GM18517 (cell line): ENCODE measurements around the gene CABLES1.
"Not testable (repeated sequence)": the region's sequence is repeated elsewhere in the genome, so short reads cannot be mapped to it uniquely, and the experiment has no call there.

ENCODE experiments used
- ATAC-seq: cut with Tn5 transposase; IDR thresholded peaks from one replicate; pipeline ENCODE4 v1.9.1; 2021; ENCODE audit warnings: mild to moderate bottlenecking, moderate library complexity; ENCODE audit not compliant: unreplicated experiment

The CABLES1 gene, protein sequence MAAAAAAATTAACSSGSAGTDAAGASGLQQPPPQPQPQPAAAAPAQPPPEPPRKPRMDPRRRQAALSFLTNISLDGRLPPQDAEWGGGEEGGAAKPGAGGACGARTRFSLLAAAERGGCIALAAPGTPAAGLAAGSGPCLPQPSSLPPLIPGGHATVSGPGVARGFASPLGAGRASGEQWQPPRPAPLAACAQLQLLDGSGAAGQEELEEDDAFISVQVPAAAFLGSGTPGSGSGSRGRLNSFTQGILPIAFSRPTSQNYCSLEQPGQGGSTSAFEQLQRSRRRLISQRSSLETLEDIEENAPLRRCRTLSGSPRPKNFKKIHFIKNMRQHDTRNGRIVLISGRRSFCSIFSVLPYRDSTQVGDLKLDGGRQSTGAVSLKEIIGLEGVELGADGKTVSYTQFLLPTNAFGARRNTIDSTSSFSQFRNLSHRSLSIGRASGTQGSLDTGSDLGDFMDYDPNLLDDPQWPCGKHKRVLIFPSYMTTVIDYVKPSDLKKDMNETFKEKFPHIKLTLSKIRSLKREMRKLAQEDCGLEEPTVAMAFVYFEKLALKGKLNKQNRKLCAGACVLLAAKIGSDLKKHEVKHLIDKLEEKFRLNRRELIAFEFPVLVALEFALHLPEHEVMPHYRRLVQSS

DNA sequence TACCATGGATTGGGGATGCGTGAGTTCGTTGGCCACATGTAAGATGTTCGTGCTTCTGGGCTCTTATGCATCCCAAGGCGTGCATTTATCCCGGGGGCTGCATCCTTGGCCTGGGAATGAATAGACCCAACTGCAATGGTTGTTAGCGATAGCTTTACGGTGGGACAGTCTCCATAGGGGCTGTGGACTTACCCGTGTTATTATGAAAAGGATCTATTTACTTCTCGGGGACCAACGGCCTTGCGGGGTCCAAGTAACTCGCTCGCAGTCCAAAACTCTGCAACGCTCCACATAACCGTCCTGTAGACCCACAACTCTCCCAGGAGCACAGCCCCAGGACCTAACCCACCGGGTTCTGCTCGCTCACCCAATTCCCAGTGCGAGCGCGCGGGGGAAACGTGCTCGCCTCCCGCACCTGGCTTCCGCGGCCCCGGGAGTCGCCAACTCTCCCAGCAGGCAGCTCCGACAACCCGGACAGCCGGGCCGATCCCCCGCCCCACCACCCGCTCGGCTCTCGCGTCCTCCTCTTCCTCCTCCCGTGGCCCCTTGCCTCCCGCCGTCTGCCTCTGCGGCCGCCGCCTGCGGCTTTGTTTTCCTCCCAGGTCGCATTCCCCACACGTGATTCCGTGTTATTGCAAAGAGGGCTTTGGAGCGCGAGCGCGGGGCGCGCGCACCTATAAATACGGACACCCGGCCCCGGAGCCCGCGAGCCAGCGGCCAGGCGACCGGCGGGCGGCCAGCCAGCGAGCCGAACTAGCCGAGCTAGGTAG is at the start of gene CABLES1:
TSS of gene CABLES1 (plus strand) at position 706 of the 770 bp plus-strand sequence. CDS start 278 bp downstream, outside the sequence.
- ATAC-seq, result no peak

DNA sequence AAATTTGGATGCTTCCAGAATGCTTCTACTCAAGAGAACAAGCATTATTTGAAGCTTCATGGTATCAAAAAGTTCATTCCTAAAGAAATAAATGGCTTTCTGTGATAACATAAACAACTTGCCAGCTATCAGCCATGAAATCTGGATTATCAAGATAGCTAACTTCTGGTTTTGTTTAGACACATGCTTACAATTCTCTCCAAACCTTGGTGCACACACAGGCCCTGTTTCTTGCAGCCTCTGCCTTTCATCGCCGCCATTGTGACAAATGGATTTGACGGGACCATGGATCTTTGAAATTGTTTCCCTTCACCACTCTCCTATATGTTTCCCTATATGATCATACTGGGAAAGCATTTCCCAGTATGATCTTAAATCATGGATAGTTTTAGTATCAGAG is 47.9 kb upstream of the CABLES1 start:
- ATAC-seq, result no peak

DNA sequence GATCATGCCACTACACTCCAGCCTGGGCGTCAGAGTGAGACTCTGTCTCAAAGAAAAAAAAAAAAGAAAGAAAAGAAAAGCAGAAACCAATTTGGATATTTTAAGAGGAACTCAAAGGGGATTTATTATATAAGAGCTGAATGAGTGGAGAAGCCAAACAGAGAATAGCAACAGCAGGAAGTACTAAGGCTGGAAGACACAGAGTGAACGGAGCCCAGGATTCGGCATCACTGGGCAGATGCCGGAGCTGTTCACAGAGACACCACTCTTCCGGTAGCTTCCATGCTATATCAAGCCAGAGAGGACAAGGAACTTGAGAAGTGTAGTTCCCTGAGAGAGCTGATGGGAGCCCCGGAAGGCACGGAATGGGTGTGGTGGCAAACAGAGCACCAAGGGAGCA is 47.0 kb upstream of the CABLES1 start:
- no peak for ATAC-seq

DNA sequence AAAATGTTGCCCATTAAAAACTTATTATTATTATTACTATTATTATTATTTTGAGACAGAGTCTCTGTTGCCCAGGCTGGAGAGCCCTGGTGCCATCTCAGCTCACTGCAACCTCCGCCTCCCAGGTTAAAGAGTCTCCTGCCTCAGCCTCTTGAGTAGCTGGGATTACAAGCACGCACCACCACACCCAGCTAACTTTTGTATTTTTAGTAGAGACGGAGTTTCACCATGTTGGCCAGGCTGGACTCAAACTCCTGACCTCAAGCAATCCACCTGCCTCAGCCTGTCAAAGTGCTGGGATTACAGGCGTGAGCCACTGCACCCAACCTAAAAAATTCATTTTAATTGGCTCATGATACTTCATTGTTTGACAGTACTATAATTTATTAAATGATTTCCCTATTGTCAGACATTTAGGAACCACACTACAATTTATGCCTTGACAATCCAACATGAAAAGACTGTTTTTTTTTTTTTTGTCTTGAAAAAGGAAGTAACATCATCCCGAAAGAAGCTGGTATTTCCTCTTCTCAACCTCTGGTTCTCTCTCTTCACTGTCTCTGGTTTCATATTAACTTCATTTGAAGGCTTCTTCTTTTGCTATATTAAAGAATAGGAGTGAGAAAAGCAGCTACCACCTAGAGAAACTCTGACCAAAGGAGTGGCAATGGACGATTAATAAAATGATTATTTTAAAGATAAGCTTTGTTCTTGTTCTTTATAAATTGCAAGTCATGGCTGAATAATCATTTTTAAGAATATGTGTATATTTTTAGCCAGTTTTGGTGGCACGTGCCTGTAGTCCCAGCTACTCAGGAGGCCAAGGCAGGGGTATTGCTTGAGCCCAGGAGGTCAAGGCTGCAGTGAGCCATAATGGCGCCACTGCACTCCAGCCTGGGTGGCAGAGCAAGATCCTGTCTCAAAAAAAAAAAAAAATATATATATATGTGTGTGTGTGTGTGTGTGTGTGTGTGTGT is 44.0 kb upstream of the CABLES1 start:
- peak; percentile 74 for ATAC-seq

DNA sequence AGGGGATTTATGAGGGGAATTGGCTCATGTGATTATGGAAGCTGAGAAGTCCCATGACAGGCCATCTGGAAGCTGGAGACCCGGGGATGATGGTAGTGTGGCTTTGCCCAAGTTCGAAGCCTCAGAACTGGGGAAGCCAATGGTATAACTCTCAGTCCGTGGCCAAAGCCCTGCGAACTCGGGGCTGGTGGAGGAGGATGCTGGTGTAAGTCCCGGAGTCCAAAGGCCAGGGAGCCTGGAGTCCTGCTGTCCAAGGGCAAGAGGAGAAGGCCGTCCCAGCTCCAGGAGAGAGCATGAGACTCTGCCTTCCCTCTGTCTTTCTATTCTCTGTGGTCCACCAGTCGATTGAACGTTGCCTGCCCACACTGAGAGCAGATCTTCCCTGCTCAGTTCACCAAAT is 43.2 kb upstream of the CABLES1 start:
- no peak for ATAC-seq

DNA sequence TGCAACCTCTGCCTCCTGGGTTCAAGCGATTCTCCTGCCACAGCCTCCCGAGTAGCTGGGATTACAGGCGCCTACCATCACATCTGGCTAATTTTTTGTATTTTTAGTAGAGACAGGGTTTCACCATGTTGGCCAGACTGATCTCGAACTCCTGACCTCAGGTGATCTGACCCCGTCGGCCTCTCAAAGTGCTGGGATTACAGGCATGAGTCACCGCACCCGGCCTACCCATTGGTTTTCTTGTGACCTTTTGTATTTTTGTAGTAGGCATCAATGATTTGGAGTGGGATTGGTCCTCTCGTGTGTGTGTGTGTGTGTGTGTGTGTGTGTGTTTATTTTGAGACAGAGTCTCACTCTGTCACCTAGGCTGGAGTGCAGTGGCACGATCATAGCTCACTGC is 42.2 kb upstream of the CABLES1 start:
- ATAC-seq, result not testable (repeated sequence)

DNA sequence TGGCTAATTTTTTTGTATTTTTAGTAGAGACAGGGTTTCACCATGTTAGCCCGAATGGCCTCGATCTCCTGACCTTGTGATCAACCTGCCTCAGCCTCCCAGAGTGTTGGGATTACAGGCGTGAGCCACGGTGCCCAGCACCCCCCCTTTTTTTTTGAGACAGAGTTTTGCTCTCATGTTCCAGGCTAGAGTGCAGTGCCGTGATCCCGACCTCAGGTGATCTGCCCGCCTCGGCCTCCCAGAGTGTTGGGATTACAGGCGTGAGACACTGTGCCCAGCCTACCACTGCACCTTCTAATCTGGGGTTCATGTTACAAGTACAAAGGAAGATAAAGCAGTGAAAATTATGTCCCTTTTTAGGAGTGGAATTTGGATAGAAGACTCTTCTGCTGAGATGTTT is 41.5 kb upstream of the CABLES1 start:
- no peak for ATAC-seq

DNA sequence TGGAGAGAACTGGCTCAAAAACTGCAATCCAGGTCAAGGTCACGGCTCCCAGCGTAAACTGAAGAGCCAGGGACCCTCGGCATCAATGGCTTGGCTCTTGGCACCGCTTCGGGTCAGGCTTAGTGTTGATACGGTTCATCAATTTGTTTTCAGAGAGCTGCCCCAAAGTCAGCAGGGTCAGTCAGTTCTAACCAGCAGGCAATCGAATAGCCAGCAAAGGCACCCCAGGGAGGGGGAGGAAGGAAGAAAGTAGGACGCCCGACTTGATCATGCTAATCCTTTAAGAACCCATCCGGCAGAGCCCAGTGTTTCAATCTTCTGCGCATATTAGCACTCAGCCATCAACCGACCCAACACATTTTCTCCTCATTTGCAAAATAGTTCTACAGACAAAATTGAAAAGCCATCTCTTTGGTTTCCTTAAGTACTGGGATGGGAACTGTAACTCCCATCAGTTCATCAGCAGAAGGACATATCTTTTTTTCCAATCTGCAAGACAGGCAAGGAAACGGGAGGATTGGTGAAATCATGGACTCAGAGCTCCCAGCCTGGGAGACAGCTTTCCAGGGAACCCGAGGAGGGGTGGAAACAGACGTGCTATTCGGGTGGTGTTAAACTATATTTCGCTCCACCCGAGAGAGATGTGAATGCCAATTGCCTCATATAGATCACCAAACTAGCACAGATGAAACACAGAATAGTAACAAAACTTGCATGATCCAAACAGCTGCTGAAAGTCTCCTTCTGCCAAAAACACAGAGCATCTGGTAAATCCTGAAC is 40.7 kb upstream of the CABLES1 start:
- ATAC-seq, result no peak

DNA sequence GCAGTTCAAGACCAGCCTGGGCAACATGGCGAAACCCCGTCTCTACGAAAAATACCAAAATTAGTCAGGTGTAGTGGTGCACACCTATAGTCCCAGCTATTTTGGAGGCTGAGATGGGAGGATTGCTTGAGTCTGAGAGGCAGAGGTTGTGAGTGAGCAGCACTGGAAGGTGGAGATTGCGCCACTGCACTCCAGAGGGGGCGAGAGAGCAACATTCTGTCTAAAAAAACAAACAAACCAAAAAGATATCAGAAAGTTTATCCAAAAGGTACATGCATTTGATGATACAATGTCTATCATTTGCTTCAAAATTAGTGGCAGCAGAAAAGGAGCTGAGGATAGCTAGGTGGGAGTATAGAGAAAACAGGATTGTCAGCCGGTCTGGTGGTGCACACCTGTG is 39.8 kb upstream of the CABLES1 start:
- ATAC-seq, result no peak

DNA sequence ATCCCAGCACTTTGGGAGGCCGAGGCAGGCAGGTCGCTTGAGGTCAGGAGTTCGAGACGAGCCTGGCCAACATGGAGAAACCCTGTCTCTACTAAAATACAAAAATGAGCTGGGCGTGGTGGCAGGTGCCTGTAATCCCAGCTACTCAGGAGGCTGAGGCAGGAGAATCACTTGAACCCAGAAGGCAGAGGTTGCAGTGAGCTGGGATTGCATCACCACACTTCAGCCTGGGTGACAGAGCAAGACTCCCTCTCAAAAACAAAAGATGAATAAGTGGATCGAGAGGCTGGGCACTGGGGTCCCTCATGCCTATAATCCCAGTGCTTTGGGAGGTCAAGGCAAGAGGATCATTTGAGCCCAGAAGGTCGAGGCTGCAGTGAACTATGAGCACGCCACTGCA is 38.3 kb upstream of the CABLES1 start:
- ATAC-seq, result not testable (repeated sequence)

DNA sequence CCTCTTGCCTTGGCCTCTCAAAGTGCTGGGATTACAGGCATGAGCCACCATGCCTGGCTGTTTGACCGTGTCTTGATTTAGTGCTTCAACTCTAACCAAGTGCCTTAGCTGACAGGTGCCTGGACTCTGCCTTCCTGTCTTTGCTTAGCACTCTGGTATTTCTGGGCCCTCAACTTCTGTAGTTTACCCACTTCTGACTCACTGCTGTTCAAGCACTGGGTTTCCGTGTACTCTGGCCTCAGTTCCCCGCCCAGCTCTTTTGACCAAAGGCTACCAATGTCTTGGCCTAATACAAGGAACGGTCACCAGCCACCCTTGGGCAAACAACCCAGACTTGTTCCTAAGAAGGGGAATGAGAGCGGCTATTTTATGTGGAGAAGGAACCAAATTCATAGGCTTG is 35.7 kb upstream of the CABLES1 start:
- ATAC-seq, result no peak

DNA sequence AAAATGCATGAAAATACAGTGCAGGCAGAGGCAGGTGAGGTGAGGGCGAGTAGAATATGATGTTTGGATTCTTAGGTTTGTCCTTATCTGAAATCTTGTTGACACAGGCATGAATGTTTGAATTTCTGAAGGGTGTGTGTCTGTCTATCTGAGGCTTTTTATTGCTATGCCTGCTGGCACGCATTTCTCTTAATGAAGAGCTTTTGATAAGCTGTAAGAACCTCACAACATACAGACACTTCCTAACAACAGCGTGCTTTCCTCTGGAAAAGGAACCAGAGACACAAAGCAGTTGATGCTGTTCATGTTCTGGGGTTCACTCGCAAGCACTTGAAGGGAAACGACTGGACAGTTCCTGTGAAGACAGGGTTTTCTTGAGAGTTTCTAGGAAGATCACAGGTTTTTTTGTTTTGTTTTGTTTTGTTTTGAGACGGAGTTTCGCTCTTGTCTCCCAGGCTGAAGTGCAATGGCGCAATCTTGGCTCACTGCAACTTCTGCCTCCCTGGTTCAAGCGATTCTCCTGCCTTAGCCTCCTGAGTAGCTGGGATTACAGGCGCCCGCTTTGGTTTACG is 33.3 kb upstream of the CABLES1 start:
- no peak for ATAC-seq

DNA sequence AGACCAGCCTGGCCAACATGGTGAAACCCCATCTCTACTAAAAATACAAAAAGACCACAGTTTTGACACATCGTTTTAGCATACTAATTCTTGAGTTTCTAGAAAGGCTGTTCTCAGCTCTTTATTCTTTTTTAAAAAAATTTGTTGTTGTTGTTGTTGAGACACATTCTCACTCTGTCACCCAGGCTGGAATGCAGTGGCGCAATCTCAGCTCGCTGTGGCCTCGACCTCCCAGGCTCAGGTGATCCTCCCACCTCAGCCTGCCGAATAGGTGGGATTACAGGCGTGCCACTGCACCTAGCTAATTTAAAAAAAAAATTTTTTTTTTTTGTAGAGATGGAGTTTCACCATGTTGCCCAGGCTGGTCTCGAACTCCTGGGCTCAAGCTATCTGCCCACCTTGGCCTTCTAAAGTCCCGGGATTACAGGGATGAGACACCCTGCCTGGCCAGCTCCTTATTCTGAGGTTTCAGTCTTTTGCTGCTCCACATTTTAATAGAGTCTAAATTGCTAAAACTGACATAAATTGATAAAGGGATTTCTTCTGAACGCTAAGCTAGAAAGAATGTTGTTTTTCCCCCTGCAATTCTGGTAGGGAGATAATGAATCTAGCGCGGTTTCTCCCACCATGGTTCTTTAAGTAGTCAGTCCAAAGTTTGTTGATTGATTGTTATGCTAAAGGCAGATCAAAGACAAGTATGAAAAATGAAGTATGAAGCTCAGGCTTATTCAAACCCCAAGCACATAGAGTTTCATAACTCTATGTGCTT is 32.6 kb upstream of the CABLES1 start:
- no peak for ATAC-seq

DNA sequence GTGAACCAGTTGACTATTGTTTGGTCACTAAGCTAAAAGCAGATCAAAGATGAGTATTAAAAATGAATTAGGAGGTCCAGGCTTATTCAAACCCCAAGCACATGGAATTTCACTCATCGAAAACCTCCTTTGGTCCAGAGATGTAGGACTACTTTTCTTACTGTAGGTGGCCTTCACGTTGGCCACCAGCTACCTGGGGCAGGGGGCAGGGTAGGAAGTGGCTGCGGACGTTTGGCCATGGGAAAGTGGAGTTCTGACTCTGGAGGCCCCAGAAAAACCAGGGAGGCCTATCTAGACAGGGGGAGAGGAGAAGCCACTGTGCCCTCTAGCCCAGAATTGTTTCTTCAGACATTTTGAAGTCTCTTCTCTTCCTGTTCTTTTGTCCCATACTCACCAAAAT is 31.8 kb upstream of the CABLES1 start:
- no peak for ATAC-seq

DNA sequence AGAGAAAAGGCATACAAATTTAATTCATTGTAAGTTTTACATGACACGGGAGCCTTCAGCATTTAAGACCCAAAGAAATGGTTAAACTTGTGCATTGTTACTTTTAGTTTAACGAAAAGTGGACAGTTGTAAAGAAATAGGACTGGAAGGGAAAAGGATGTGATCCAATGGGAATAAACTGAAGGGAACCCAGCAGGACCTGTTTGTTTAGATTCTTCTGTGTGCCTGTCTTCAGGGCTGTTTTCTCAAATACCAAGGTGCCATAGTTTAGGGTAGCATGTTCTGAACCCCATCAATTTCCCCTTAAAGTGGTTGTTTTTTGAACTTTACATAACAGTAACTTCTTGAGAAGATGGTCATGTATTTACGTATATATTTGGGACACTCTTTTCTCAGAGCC is 30.3 kb upstream of the CABLES1 start:
- no peak for ATAC-seq

DNA sequence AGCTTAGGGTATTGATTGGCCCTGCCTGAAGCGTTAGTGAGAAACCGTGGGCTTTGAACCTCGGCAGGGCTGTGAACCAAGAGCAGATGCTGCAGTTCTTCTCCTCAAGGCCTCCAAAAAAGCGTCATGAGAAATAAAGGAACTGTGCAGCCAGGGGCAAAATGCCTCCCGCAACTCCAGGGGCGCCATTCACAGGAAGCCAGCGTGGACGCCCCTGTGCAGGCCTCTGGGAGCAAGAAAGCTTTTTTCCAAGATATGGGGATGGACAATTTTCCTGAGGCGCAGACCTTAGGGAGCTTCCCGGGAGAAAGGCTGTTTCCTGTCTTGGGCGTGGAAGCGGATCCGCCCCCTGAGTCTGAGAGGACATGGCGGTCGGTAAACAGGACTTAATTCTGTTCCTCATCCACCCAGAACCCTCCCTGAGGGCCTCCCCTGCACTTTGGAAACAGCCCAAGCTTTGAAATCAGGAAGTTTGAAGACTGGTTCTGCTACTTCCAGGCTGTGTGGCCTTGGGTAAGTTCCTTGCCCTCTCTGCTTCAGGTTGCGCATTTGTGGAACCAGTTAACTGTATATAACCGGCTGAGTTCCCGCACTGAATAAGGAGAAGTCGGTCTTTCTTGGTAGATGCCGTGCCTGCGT is 29.6 kb upstream of the CABLES1 start:
- ATAC-seq, result no peak

DNA sequence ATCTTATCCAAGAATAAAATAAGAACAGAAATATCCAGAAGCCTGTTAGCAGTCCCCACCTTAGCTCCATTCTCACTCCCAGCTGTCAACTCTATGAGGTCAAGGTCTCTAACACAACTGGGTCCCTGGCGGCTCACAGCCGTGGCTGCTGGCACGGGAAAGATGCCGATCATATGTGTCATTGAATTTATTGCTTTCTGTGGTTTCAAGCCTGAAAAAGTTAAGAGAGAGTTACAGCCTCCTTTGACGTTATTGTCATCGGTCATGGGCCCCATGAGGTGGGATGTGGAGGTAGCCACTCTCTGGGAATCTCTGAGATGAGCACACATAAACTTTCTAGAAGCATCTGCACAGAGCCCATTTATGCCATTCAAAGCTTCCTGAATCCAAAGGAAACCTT is 28.7 kb upstream of the CABLES1 start:
- no peak for ATAC-seq

DNA sequence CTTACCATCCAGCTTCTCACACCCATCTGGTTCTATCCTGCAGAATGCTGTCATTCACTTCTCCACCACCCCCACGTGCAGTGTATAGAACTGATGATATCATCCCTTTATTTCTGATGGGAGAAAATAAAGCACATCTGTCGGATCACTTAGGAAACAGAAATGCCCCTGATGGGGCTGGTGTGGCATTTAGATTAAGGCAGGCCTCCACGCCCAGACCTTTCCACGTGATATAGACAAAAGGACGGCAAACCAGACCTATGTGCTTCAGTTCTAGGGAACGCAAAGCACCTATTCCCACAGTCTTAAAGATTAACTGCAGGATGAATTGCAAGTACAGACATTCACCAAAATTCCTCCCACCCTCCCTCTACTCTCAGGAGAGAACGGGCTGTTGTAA is 27.6 kb upstream of the CABLES1 start:
- ATAC-seq, result no peak
